ENCODE results near the gene PLSCR4.
A peak's percentile ranks its signal among the peaks of the same experiment; 100 is the strongest.

PLSCR4 gene

GRCh38 chr3:146189519-146190173, 61.3 kb downstream of the PLSCR4 start:
- DNase-seq, result peak; percentile 23

- DNase-seq, result no peak
Observed at GRCh38 chr3:146187334-146187950, 63.5 kb downstream of the PLSCR4 start.

DNA sequence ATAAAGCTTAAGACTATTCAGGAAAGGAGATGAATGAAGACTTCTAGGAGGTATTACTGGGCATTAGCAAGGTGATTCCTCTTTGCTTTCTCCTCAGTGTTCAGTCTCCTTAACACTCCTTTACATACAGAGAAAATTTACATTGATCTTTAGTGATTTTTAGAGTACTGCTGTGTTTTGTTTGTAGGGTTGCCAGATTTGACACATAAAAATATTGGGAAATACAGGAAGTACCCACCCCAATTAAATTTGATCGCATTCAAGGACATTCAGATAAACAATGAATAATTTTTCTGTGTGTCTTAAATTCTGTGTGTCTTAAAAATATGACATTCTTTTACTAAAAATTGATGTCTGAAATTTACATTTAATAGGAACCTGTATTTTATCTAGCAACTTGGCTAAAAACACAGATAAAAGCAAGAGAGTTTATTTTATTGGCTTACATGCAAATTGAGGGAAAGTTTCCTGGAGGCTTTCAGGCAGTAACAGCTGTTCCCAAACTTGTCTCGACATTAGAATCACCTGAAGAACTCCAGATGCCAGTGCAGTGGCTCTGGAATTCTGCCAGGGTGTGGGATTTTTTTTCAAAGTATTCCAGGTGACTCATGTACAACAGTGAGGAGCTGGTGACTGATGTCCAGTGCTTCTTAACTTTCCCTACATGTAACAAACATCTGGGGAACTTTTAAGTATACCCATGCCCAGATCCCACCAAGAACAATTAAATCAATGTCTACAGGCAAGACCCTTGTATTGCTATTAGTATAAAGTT, 66.5 kb downstream of the PLSCR4 start:
- DNase-seq, result no peak

- DNase-seq, result no peak
Observed at GRCh38 chr3:146181216-146181615, 69.7 kb downstream of the PLSCR4 start.

GRCh38 chr3:146180376-146180775, 70.5 kb downstream of the PLSCR4 start:
- DNase-seq, result no peak

DNA sequence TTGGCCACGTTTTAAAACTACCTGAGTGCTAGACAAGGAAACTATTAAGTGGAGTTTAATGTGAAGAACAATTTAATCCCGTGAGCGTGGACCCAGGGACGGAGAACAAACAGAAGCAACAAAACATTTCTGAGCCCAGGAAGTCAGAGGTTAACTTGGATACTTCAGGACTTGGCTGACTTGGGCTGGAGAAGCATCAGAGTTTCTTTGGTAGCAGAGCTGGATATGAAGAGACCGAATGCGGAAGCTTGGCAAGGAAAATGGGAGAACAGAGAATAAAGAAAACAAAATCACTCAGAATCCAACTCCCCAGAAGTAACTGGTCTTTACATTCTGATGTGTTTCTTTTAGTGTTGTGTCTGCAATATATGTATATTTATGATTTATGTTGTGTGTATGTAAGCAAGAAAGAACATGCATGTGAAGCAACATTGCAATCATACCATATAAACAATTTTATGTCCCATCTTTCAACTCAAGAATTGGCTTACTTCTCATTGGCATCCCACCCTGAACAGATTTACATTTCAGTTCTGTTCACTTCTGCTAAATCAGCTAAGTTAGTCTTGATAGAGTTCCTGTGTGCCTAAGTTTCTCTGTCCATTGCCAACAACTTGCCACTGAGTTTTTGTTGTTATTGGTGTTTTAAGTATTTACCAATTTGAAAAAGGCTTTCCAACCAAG, 72.8 kb downstream of the PLSCR4 start:
- no peak for DNase-seq

DNA sequence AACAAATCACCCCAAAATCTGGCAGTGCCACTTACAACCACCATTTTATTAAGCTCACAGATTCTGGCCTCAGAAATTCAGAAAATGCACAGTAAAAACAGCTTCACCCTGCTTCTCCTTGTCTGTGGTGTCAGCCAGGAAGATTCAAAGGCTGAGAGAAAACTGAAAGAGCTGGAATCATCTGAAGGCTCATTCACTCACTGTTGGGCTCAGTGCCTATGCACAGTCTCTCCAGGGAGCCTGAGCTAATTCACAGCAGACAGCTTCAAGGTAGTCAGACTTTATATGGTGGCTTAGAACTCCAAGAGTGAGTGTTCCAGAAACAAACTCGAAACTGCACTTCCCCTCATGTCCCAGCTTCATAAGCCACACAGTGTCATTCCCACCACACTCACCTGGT, 73.4 kb downstream of the PLSCR4 start:
- DNase-seq, result no peak

DNA sequence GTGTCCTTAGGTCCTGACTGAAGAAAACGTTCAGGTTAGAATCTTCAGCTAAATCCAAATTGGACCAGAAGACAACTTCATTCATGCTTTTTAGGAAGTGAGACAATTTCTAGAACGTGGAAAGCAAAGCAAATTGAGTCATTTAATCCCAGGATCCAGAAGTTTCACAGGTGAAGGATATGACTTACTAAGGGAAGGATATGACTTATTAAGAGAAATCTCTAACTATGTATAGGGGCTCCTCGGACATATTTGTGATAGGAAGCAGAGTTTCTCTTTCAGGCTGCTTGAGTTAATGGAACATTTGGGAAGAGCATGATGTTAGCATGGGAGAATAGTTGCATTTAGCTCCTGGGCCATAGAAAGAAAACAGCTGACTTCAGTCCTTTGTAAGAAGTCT, 73.8 kb downstream of the PLSCR4 start:
- no peak for DNase-seq

DNA sequence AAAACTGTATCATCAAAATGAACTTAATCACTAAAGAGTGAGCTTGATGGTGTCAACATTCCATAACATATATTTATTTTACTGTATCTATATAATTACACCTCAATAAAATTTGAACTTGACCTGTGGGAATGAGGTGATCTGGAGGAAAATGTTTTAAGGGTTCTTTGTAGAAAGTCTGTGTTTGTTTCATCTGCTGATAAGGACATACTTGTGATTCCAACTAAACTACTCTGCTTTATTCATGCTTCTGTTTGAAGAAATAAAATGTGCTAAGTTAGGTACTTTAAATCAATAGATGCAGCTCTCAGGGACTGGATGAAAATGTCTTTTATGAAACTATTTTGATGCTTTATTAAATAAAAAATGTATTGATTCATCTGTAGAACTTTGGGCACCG, 78.3 kb downstream of the PLSCR4 start:
- no peak for DNase-seq

DNA sequence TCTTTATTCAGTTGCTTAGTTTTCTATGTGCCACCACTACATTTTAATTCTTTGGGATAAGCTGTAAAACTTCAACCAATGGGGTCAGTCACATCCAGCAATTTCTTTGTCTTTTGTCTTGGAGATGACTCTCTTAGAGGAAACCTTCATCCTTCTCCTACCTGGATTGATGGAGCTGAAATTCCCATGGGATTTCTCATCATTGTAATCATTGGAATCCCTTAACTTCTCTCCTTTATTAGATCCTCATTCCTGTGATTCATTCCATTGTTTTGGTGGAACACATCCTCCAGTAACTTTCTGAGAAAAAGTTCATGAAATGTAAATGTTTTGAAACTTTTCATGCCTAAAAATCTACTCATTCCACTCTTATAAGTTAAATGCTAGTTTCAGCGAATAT, 80.3 kb downstream of the PLSCR4 start:
- no peak for DNase-seq

GRCh38 chr3:146169891-146170290, 81.0 kb downstream of the PLSCR4 start:
- DNase-seq, result no peak

- DNase-seq, result no peak
Observed at GRCh38 chr3:146166826-146167225, 84.1 kb downstream of the PLSCR4 start.

- no peak for DNase-seq
Observed at GRCh38 chr3:146166415-146166821, 84.5 kb downstream of the PLSCR4 start.

DNA sequence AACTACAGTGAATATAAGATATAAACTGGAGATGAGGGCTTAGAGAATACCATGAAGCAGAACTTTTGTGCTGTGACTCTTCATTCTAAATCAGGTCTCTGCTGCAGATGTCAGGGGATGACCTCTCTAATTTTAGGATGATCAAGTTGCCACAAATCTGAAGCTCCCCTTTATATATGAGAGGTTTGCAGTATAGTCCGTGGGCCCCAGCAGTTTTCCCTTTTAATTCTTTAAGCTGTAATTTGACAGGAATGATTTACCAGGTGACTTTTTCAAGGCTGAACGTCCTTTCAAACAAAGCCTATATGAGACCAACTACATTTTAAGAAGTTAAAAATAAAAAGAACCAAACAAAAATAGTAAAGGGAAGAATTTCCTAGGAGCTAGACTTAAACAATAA, 85.0 kb downstream of the PLSCR4 start:
- no peak for DNase-seq

GRCh38 chr3:146164971-146165769, 85.7 kb downstream of the PLSCR4 start:
- no peak for DNase-seq

DNA sequence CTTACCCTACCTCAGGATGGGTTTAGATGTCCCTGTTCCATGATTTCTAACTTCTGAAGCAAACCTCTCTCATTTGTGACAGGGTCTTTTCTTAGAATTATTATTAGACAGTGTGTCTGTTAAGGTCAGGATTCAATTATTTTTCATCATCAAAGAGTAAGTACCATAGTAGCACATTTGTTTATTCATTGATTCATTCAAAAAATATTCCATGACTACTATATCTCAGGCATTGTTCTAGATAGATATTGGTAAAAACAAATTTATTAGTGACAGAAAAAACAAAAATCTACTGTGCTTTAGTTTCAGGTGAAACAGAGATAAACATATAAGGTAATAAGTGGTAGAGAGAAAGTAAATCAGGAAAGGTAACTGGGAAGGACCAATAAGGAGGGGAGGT, 86.4 kb downstream of the PLSCR4 start:
- no peak for DNase-seq

DNA sequence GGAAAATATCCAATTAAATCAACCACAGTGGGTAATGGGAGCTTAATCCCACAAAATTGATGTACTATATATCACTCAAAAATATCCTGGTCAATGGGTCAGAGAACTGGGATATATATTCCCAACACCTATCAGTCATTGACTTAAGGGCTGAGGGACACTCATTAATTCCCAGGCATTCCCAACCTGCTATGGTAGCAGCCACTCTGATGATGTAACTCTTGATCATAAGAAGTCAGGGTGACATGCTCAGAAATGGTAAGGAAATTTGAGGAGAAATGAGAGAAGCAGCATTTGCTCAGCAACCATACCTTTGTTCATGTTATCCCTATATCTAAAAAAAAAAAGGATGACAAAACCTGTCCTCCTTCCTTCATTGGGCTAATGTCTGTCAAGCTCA, 86.8 kb downstream of the PLSCR4 start:
- no peak for DNase-seq

- DNase-seq, result no peak
Observed at GRCh38 chr3:146163584-146163983, 87.3 kb downstream of the PLSCR4 start.

GRCh38 chr3:146162561-146162960, 88.3 kb downstream of the PLSCR4 start:
- DNase-seq, result no peak

- no peak for DNase-seq
Observed at GRCh38 chr3:146161663-146162002, 89.3 kb downstream of the PLSCR4 start.

DNA sequence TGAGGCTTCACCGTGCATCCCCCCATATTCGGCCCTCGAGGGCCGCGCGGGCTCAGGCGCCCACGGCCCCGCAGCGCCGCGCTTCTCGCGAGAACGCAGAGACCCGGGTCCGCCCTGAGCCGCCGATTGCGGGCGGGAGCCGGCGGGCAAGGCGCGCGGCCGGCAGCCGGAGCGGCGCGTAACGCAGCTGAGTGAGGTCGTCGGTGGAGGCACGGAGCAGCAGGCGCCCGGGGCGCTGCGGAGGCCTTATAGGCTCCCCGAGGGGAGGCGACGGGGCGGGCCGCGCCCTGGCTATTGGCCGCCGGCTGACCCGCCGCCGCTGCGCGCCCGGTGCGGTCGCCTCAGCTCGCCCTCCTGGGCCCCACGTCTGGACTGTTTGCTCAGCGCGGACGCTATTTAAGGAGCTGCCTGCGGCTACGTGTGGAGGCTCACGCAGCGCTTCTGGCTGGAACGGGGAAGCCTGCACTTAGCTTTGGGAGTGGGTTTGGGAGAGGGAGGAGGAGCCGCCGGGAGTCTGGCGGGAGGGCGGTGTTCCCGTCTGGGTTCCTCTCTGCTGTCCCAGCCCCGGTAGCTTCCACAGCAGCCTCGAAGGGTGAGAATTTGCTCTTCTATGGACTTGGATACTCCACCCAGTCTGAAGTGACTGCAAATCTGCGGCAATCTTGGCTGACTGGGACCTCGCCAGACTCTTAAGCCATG, 89.8 kb downstream of the PLSCR4 start, which contains the start of gene PLOD2:
PLOD2 (minus strand) TSS at position 221 of the 699 bp plus-strand sequence; CDS start at position 26, 195 bp downstream.
- no peak for DNase-seq

- DNase-seq, result no peak
Observed at GRCh38 chr3:146160321-146160963, 90.5 kb downstream of the PLSCR4 start.
